GM21576 (cell line): Measurements from ENCODE around the gene MAN1C1.

Experiments
- ATAC-seq: cut with Tn5 transposase; IDR thresholded peaks from one replicate; pipeline ENCODE4 v1.9.1; 2021; ENCODE audit warnings: mild to moderate bottlenecking, moderate library complexity; ENCODE audit not compliant: unreplicated experiment

Gene MAN1C1

DNA sequence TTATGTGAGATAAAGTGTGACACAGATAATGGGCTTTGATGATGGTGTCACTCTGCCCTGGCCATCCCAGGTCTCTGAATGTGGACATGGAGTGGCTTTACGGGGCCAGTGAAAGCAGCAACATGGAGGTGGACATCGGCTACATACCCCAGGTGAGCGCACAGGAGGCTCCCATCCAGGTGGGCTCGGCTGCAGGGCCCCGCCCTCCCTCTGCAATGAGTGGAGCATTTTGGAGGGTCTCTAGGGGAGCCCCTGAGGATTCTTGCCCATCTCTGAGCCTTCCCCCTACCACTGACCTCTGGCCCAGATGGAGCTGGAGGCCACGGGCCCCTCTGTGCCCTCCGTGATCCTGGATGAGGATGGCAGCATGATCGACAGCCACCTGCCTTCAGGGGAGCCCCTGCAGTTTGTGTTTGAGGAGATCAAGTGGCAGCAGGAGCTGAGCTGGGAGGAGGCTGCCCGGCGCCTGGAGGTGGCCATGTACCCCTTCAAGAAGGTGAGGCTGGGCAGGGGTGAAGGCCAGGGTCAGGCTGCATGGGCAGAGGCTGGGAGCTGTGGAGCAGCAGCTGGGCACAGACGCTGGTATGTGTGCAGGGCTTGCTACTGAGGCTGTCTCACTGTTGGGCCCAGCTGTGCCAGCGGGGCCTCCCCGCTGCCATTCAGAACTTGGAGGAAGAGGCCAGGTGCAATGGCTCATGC, 194.9 kb downstream of the MAN1C1 start:
- ATAC-seq = no peak

DNA sequence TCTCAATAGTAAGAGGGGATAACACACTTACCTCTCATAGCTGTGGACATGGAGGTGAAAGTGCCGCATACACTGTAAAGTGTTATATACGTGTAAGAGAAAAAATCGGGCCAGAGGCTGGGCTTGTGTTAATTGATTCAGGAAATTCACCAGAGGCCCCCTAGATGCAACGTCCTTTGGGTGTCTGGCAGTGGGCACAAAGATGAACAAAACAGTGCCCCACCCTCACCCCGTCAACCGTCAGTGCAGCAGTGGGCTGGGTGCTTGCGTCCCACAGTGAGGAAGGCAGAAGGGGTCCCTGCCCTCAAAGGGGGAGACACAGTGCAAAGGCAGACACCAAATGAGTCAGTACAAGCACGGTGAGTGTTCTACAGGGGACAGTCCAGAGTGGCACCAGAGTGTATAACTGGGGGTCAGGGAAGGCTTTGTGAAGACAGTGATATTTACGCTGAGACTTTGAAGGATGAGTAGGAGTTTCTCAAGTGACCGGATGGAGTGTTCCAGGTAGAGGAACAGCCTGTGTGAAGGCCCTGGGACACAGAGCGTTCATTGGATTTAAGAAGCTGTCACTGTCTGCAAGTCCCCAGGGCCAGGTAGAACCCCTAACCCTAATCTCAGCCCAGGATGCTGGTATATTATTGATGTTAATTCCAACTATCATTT, 196.6 kb downstream of the MAN1C1 start:
- ATAC-seq = no peak

DNA sequence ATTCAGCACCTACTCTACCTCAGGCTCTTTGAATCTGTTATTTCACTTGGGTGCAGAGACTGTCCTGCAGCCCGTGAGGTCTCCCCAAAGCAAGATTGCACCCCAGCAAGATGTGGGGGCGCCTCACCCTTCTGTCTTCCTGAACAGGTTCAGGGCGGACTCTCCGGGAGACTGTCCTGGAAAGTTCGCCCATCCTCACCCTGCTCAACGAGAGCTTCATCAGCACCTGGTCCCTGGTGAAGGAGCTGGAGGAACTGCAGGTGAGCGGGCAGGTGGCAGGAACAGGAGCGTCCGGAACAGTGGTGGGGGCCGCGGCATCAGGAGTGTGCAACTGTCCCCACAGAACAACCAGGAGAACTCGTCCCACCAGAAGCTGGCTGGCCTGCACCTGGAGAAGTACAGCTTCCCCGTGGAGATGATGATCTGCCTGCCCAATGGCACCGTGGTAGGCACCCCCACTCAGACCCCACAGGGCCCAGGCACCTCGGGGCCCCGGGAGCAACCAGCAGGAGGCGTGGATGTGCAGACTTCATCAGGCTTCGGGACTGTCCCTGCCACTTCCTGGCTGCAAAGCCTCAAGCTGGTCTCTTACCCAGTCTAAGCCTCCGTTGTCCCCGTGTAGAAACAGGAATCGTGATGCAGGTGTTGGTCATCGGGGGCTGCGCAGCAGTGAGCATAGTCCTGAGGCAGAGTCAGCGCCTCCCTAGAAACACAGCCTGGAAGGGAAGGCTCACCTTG, 197.3 kb downstream of the MAN1C1 start:
- ATAC-seq = no peak

DNA sequence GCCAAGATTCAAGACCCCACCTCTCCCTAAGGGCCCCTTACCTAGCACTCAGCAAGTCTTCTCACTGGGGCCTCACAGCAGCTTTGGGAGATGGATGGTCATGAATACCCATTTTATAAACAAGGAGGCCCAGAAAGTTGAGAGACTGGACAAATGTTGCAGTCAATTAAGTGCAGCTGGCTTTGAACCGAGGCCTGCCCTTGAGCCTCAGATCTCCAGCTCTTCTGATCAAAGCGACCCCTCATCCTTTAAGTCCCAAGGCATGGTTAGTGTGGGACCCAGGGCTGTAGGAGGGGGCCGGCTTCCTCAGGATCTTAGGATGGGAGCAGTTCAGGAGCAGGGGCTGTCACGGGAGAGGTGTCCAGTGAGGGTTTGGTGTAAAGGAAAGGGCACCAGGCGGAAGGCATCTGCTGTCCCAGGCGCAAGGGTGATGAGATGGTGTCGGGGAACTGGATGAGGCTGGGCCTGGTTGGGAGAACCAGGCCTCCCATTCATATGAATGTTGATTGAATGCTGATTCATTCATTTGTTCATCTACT, 198.0 kb downstream of the MAN1C1 start:
- no peak for ATAC-seq

DNA sequence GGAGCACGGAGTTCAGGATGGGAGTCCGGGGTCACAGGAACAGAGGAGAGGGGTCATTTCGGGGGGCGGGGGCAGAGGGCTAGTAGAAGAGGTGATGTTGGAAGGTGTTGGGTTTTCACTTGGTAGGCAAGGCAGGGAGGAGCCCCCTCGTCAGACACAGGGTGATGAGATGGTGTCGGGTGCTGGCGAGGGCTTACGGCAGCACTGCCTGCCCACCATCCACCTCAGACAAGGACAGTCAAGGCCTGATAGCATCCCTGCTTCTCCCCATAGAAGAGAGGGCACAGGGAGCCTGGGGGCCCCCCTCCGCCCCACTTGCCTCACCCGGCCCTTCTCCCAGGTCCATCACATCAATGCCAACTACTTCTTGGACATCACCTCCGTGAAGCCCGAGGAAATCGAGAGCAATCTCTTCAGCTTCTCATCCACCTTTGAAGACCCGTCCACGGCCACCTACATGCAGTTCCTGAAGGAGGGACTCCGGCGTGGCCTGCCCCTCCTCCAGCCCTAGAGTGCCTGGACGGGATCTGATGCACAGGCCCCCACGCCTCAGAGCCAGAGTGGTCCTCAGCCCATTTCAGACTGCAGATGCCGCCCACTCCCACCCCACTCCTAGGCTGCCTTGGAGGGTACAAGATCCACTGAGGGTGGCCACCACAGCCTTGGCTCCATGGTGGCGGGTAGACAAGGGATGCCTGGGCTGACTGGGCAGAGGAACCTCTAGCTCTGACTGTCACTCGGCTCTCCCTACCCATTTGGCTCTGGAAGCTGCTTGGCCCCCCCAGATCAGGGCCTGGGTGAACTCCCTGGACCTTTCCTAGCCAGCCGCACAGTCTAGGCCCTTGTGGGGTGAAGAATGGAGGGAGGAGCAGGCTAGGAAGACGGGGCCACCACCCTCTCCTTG, 198.9 kb downstream of the MAN1C1 start:
- no peak for ATAC-seq

DNA sequence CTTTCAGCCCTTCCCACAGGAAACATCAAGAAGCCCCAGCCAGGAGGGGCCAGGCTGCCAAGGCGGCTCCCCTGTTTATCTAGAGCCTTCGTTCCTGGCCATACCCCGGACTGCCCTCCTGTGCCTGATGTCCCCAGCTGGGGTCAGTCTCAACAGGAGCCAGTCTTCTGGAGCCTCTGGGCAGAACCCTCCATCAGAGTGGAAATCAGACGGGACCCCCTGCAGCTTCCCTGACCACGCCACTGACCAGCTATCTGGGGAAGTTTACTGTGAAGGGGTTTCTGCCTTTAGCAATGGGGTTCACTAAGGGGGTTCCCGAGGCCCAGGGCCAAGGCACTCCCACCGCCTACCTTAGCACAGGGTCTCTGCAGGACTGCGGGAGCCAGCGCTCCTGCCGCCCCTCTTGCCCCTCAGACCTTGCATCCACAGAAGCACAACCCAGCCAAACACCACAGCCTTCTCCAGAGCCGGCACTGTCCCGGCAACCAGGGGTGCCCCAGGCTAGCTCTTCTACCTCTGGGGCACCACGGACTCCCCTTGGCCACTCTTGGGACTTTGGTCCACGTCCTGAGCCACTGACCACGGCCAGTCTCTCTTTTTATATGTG, 199.6 kb downstream of the MAN1C1 start:
- no peak for ATAC-seq

DNA sequence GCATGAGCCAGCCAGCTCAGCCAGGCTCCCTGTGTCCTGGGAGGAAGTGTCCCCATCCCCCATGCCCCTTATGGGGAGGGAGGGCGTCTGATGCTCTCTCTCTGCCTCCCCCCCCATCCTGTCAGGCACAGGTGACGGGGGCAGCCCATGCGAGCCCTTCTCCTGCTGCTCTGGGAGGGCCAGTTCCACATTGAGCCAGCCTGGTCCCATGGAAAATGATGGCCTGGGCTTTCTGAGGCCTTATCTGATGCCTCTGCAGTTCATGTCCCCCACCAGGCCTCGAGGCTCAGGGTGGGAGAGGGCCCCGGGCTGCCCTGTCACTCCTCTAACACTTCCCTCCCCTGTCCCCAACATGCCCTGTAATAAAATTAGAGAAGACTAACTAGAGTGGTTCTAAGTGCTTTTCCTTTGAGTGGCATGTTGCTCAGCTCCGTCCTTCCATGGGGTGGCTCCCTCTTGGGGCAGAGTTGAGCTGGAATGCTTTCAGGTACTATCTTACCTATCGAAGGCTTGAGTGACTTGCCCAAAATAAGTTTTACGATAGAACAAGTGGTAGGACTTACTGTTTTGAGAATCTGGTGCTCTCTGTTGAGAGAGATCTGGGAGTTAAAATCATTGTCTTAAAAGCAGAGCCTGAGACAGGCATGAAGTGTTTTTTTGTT, 201.4 kb downstream of the MAN1C1 start:
- no peak for ATAC-seq

DNA sequence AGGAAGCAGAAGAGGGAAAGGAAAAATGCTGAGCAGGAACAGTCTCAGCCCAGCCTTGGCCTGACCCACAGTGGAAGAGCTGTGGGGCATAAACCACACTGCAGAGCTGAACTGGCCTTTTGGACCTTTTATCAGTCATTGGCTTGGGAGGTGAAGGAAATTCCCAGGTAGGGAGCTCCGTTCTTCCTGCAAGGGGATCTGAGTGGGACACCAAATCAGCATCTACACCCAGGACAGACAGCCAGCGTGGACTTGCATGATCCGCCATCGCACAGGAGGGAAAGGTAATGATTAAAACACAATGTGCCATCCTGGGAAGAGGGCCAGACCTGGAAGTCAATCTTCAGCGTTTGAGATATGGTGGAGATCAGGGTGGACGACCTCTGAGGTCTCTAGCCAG, 202.0 kb downstream of the MAN1C1 start:
- ATAC-seq = no peak

DNA sequence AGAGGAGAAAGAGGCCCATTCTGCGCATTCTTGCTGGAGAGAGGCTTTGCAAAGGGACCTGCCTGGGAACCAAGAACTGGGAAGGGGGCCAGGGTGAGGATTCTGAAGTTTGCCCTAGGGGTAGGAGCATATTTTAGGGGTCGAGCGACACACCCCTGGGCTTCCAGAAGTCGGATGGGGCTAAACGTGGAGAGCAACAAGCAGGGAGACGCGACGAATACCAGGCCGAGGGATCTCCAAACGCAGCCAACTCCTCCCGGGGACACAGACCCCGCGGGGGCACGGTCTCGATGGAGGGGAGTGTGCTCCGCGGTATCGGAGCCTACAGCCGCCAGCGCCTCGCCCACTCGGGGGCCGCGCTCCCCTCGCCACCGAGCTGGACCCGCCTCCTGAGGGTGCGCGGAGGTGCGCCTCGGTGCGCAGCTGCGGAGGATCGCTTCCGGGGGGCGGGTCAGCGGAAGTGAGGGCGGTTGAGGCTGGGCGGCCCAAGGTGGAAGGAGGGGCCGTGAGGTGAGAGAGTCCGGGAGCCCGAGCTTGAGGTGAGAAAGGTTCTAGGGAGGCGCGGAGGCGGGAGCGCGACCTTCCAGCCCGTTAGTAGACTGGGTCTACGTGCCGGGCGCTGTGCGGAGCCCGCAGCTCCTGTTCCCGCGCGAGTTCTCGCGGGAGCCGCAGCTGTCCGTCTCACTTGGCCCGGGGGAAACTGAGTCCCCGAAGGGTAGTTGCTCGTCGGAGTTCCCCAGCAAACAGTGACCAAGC, 203.1 kb downstream of the MAN1C1 start, which contains the start of gene MTFR1L:
Gene MTFR1L, plus strand, starts transcription at position 464 of the 756 bp plus-strand sequence. CDS start 3,151 bp downstream, outside the sequence.
- peak; percentile 73 for ATAC-seq

DNA sequence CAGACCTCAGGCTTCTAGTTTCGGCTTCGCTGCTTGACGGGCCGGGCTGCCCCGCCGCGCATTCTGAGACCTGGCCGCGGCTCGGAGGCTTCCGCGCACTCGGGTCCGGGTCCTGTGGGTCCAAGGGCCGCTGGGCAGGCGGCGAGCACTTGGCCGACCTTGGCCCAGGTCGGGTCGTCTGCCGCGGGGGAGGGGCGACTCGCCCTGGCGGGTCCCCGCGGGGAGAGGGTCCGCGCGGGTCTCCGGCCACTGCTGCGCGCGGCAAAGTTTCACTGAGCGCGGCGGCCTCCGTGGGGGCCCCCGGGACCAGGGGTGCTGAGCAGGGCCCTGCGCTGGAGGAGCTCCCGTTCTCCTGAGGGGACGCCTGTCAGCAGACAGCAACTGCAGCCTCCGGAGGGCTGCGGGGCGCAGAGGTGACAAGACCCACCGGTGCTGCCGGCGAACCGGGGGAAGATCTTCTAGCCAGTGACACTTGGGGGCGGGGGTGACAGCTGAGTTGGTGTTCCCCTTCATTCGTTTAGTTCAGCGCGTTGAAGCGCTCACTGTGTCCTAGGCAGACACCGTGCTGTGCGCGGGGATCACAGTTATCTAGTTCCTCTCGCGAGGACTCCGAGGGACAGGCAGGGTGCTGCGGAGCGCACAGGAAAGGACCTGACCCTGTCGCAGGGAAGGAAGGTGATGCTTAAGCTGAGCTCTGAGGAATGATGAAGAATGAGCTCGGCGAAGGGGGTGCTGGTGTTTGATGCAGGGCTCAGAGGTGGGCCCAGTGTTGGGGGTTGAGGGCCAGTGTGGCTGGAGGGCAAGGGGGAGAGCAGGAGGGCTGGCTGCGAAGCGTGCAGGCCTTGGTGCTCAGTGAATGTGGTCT, 203.9 kb downstream of the MAN1C1 start:
- peak; percentile 39 for ATAC-seq

DNA sequence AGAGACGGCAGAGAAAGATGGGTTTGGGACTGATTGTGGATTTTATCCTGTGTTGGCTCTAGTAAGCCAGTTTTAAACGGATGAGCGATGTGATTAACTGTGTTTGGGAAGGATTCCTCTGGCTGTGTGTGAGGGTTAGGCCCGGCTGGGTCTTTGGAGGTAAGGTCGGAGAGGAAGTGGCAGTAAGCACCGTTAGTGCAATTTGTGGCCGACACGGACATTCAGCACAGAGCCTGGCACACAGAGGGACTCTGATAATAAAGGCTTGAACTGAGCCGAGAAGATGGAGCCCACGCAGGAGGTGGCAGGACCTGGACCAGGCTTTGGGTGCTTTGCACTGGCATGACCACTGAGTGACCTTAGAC, 204.5 kb downstream of the MAN1C1 start:
- no peak for ATAC-seq

DNA sequence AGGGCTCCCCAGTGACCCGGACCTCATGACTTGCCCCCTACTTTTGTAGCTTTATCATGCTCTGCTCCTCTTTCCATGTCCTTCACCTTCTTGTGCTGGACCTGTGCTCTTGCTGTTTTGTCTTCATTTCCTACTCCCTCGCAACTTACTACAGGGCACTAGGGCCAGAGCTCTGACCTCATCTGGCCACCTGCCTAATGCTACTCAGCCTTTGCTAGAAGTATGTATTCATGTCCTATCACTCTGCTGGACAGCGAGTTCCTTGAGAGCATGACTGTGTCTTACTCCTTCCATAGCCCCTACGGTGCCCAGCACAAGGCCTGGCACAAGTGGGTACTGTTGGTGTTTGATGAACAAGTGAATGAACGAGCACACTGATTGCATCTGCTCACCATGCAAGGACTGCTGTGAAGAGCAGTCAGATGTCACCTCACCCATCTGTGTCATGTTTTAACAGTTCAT, 205.1 kb downstream of the MAN1C1 start:
- no peak for ATAC-seq

DNA sequence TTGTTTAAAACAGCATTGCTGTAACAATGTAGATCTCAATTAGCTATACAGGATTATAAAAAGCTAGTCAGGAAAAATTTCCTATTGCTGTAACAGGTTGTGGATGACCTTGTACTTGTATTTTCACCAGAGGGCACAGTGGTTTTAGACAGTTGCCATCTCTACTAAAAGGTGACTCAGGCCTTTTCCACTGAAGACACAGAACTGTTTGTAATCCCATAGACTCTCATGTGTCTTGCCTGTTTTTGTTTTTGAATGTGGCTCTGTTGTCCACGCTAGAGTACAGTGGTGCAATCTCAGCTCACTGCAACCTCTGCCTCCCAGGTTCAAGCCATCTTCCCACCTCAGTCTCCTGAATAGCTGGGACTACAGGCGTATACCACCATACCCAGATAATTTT, 209.0 kb downstream of the MAN1C1 start:
- ATAC-seq = no peak

DNA sequence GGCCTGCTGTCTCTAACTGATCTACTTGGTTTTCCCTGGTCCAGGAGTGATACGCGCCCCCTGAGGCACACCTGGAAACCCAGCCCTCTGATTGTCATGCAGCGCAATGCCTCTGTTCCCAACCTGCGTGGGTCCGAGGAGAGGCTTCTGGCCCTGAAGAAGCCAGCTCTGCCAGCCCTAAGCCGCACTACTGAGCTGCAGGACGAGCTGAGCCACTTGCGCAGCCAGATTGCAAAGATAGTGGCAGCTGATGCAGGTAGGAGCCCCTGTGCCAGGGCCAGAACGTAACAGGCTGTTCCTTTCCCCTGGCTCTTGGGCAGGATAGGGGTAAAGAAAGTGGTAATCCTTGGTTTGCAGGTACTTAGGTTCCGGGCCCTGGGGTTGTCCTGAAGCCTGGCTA, 210.0 kb downstream of the MAN1C1 start:
- no peak for ATAC-seq

DNA sequence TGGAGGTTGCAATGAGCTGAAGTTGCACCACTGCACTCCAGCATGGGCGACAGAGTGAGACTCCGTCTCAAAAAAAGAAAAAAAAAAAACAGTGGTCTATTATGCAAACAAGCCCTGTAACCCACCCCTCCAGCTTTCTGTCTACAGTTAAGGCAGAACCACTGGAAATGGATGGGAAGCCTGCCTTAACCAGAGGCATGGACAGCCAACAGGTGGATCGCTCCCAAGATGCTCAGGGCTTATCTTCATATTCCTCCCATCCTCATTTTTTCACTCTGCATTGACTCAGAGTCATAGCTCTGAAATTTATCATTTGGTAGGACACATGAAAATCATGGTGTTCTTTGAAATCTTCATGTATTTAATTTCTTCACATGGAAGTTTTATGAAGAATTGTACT, 211.9 kb downstream of the MAN1C1 start:
- ATAC-seq = no peak

DNA sequence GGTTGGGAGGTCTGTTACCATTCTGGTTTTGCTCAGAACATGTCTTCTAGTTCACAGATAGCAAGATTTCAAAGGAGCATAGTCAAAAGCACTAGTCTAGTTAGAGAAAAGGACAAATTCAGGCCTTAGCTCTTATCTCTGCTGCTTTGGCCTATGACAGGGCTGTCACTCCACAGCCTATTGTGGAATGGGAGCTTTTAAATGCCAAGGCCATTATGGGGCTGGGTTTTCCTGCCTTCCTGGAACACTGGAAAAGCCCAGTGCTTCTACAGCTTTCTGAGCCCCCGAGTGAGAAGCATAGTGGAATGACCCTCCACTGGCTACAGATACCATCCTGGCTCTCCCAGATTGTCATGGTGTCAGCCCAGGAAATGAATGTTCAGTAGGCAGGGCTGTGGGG, 212.5 kb downstream of the MAN1C1 start:
- ATAC-seq = no peak

DNA sequence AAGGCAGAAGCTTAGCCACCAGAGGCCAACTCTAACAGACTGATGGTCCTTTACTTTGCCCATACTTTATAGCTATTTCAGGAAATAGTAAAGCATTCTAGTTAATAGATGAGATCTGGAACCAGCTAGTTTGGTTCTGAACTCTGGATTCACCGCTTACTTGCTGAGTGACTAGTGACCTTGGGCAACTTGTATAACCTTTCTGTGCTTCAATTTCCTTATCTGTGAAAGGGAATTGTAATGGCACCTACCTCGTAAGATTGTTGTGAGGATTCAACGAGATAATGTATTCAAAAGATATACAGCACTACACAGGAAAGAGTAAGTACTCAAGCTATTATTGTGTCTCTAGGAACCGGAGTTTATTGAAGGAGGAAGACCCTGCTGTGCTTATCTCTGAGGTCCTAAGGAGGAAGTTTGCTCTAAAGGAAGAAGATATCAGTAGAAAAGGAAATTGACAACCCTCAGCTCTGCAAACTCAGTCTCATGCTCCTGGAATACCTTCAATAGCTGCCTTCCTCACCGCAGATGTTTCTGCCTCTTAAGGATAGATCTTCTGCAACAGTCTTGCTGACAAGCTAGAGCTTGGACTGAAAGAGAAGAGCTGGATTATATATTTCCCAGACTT, 215.1 kb downstream of the MAN1C1 start:
- ATAC-seq = no peak
